DMS153 treated with DMSO at 0.1 percent for 48 hours (cell line): ENCODE results near the gene CADPS.

Source experiments
- DNase-seq: peaks from one replicate; lab custom pipeline; 2025; ENCODE audit not compliant: unreplicated experiment; lab: John Stamatoyannopoulos, UW

The CADPS gene

GRCh38 chr3:62812631-62813030 lies 62.6 kb downstream of the CADPS start:
- no peak for DNase-seq

- no peak for DNase-seq
These were observed 64.1 kb downstream of the CADPS start for GRCh38 chr3:62811119-62811518.

GRCh38 chr3:62809369-62809768 lies 65.8 kb downstream of the CADPS start:
- no peak for DNase-seq

- DNase-seq = no peak
These were observed 69.5 kb downstream of the CADPS start for GRCh38 chr3:62805580-62806277.

- DNase-seq = no peak
These were observed 70.1 kb downstream of the CADPS start for GRCh38 chr3:62805106-62805505.

GRCh38 chr3:62803276-62803675 lies 71.9 kb downstream of the CADPS start:
- no peak for DNase-seq

GRCh38 chr3:62798000-62798399 lies 77.2 kb downstream of the CADPS start:
- no peak for DNase-seq

GRCh38 chr3:62797132-62797531 lies 78.1 kb downstream of the CADPS start:
- DNase-seq = no peak

GRCh38 chr3:62795978-62796657 lies 79.1 kb downstream of the CADPS start:
- no peak for DNase-seq

- no peak for DNase-seq
These were observed 81.3 kb downstream of the CADPS start for GRCh38 chr3:62793946-62794345.

- no peak for DNase-seq
These were observed 89.8 kb downstream of the CADPS start for GRCh38 chr3:62785384-62785783.

- DNase-seq = no peak
These were observed 94.1 kb downstream of the CADPS start for GRCh38 chr3:62781121-62781520.

- DNase-seq = no peak
These were observed 97.5 kb downstream of the CADPS start for GRCh38 chr3:62777674-62778073.

GRCh38 chr3:62777130-62777529 lies 98.1 kb downstream of the CADPS start:
- no peak for DNase-seq

GRCh38 chr3:62774221-62774620 lies 101.0 kb downstream of the CADPS start:
- no peak for DNase-seq

- no peak for DNase-seq
These were observed 103.7 kb downstream of the CADPS start for GRCh38 chr3:62771331-62772072.

GRCh38 chr3:62768896-62769295 lies 106.3 kb downstream of the CADPS start:
- DNase-seq = no peak

GRCh38 chr3:62761711-62762110 lies 113.5 kb downstream of the CADPS start:
- DNase-seq = no peak

GRCh38 chr3:62761311-62761710 lies 113.9 kb downstream of the CADPS start:
- no peak for DNase-seq

- DNase-seq = no peak
These were observed 116.7 kb downstream of the CADPS start for GRCh38 chr3:62758296-62759066.

GRCh38 chr3:62757045-62757444 lies 118.2 kb downstream of the CADPS start:
- no peak for DNase-seq
